Stimulated activated CD8-positive, alpha-beta memory T cell treated with anti-CD3 and anti-CD28 coated beads, Interleukin-7, amount 100 ng/mL, for 48 hours (primary cell): Measurements from ENCODE around the gene MIPEP.

Source experiments
- DNase-seq, 2 donors: peaks; one replicate each; pipeline ENCODE4 v3.0.0-alpha.2; 2020; ENCODE audit warnings: low read depth in 1 of 2; ENCODE audit errors: extremely low read depth in 1 of 2

MIPEP gene

DNA sequence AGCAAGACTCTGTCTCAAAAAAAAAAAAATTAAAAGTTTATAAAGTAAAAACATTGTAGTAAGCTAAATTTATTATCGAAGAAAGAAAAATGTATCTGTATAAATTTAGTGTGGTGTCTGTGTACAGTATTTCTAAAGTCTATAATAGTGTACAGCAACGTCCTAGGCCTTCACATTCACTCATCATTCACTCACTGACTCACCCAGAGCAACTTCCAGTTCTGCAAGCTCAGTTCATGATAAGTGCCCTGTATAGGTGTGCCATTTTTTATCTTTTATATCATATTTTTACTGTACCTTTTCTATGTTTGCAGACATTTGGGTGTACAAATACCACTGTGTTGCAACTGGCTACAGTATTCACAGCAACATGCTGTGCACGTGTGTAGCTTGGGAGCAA is 200.9 kb downstream of the MIPEP start:
- no peak for DNase-seq

- DNase-seq = no peak
These were observed 201.6 kb downstream of the MIPEP start for GRCh38 chr13:23687614-23688013.

DNA sequence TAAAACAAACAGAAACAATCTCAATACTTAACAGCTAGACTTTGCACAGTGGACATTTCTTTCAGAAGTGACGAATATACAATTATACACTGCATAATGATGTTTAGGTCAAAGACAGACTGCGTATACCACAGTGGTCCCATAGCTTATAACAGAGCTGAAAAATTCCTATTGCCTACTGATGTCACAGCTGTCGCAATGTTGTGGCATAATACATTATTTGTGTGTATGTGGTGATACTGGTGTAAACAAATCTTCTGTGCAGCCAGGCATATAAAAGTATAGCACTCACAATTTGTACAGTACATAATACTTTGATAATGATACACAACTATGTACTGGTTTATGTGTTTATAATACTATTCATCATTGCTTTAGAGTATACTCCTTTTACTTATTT is 202.3 kb downstream of the MIPEP start:
- no peak for DNase-seq

DNA sequence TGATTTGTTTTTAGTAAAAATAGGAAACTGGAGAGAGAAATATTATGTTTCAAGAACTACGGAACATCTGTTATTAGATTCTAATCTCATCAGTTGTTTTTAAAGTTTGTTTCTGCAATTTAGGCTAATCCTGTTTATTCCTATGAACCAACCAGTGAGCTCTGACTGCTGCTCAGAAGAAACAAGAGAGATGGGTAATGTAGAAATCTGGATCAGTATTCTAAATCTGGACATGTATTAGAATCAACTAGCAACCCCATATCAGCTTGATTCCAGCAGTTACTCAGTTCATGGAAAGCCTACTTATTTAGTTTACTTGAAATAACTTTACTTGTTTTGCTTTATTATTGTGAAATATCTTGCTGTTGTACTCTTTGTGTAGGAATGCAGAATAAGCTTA is 203.8 kb downstream of the MIPEP start:
- no peak for DNase-seq

DNA sequence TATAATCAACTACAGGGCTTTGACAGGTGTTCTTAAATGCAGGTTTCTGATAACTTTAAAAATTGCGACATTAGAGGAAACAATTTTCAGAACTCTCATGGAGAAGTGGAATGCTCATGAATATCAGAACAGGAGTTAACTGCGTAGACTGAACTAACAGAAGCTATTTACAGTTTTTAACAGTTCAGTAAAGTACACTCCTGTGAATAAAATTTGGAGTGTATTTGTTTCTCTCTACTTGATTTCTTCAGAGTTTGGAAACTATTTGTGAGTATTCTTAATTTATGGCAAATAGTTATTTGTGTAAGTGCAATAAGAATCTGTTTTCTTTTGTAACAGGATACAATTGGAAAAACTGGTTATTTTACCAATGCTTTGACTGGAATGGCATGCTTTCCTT is 204.6 kb downstream of the MIPEP start:
- no peak for DNase-seq

DNA sequence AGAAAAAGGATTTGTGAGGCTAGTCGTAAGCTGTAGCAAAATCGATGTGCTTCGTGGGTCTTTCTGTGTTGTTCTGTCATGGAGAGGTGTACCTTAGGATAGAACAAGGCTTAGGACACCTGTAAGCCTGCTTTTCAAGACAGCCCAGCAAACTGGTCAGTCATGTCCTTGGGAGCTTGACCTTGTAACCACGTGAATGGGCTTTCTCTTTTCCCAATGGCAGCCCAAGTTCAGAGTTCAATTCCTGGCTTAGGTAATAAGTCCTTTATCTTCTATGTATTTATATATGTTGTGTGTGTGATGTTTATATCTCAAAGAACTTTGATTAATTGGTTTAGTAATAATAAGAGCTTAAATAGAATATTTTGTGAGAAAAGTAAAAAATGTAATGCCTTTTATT is 206.1 kb downstream of the MIPEP start:
- DNase-seq = no peak

DNA sequence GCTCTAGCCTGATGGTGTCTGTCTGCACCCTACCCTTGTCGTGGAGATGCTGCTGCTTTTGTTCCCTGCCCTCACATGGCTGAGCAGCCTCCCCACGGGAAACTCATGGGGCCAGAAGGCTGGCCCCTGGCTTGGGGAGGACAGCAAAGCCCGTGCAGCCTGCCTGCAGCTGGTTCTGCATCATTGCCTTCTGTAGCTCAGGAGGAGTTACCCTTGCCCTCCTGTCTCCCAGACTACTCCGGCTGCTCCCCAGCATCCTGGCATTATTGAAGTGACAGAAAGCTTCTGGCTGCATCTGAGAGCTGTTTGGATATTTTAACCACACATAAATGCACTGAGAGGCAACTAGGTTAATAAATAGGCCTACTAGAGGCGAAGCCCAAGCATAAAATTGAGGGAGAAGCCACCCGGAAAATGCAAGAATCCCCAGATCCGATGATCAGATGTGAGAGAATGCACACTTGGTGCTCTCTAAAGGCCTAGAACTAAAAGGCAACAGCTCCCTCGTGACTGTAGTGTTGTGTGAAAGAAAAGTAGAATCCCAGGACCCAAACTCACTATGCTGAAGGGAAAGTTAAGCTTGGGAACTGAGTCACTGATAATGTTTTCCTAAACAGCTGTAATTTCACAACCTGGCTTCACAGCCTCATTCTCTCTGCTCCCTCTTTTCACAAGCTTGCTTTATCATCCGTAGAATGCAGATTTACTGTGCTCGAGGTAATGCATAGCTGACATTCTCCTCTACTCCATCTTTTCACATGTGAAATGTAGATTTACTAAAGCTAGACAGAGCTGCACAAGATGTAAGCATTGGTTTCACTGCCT is 208.1 kb downstream of the MIPEP start:
- DNase-seq = no peak
